ENCODE data around the gene ATG16L2.

The ATG16L2 gene

DNA sequence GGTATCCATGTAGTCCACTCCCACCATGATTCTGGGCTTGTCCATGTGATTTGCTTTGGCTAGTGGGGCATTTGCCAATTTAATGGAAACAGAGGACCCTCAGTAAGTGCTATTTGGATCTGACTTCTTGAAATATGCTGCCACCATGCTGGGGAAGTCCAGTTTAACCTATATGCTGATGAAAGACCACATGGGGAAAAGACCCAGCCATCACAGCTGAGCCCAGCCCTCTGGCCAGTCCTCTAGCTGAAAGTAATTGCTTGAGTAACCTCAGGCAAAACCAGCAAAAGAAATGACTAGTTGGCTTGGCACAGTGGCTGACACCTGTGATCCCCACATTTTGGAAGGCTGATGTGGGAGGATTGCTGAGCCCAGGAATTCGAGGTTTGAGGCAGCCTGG is 61.5 kb downstream of the ATG16L2 start:
- Histone ChIP-seq H2AFZ (ENCODE audit: low read length) (no peak overlapping the region), H3K27ac (ENCODE audit: low read depth, low read length, poor library complexity, severe bottlenecking) (no peak overlapping the region), H3K36me3 (ENCODE audit: insufficient read depth, low read length) (peaks cover 54% of the 10 kb centered on the region), H3F3A (ENCODE audit: insufficient read depth, low read length) (no peaks in the 10 kb centered on the region), H3K9me2 (ENCODE audit: low read depth, low read length) (no peaks in the 10 kb centered on the region), H3K4me1 (ENCODE audit: insufficient read depth, low read length, severe bottlenecking) (no peaks in the 10 kb centered on the region), H4K20me1 (ENCODE audit: insufficient read depth, low read length) (no peaks in the 10 kb centered on the region), H3K79me2 (ENCODE audit: insufficient read depth, low read length) (no peaks in the 10 kb centered on the region), H3K4me3 (ENCODE audit: low read depth, low read length, poor library complexity, severe bottlenecking) (no peak overlapping the region), H3K4me2 (ENCODE audit: low read length) (no peak overlapping the region), H3K9ac (ENCODE audit: low read length) (no peak overlapping the region), H3K9me3 (ENCODE audit: low read length) (no peaks in the 10 kb centered on the region), H3K27me3 (ENCODE audit: insufficient read depth, low read length) (no peaks in the 10 kb centered on the region)
- TF ChIP-seq, protein P1, sequence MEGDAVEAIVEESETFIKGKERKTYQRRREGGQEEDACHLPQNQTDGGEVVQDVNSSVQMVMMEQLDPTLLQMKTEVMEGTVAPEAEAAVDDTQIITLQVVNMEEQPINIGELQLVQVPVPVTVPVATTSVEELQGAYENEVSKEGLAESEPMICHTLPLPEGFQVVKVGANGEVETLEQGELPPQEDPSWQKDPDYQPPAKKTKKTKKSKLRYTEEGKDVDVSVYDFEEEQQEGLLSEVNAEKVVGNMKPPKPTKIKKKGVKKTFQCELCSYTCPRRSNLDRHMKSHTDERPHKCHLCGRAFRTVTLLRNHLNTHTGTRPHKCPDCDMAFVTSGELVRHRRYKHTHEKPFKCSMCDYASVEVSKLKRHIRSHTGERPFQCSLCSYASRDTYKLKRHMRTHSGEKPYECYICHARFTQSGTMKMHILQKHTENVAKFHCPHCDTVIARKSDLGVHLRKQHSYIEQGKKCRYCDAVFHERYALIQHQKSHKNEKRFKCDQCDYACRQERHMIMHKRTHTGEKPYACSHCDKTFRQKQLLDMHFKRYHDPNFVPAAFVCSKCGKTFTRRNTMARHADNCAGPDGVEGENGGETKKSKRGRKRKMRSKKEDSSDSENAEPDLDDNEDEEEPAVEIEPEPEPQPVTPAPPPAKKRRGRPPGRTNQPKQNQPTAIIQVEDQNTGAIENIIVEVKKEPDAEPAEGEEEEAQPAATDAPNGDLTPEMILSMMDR (IDR thresholded peaks at IDR 0.05; ENCODE audit: low read length) = no peak
- TF ChIP-seq EZH2 (IDR thresholded peaks at IDR 0.05; ENCODE audit: borderline replicate concordance, low read length) = no peak

DNA sequence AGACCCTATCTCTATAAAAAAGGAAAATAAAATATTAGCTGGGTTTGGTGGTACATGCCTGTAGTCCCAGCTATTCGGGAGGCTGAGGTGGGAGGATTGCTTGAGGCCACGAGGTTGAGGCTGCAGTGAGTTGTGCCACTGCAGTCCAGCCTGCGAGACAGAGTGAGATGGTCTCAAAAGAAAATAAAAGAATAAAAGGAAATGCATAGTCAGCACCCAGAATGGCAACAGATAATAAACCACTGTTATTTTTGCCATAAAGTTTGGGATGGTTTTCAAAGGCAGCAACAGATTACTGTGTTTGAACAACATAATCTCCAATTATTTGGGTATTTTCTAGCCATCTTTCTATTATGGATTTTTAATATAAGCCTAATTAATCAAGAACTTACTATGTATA is 61.9 kb downstream of the ATG16L2 start:
- H3K4me3 ChIP-seq (ENCODE audit: low read depth, low read length, poor library complexity, severe bottlenecking) = no peak overlapping the region
- no peak overlapping the region for H3K4me2 ChIP-seq (ENCODE audit: low read length)
- H3K27ac ChIP-seq (ENCODE audit: low read depth, low read length, poor library complexity, severe bottlenecking) = no peak overlapping the region
- H3K9me2 ChIP-seq (ENCODE audit: low read depth, low read length) = no peaks in the 10 kb centered on the region
- no peak overlapping the region for H3K9ac ChIP-seq (ENCODE audit: low read length)
- H3F3A ChIP-seq (ENCODE audit: insufficient read depth, low read length) = no peaks in the 10 kb centered on the region
- no peaks in the 10 kb centered on the region for H3K27me3 ChIP-seq (ENCODE audit: insufficient read depth, low read length)
- H3K79me2 ChIP-seq (ENCODE audit: insufficient read depth, low read length) = no peaks in the 10 kb centered on the region
- peaks cover 56% of the 10 kb centered on the region for H3K36me3 ChIP-seq (ENCODE audit: insufficient read depth, low read length)
- H4K20me1 ChIP-seq (ENCODE audit: insufficient read depth, low read length) = no peaks in the 10 kb centered on the region
- TF ChIP-seq, protein P1 (IDR thresholded peaks at IDR 0.05; ENCODE audit: low read length) = no peak
- TF ChIP-seq EZH2 (IDR thresholded peaks at IDR 0.05; ENCODE audit: borderline replicate concordance, low read length) = no peak
- no peaks in the 10 kb centered on the region for H3K4me1 ChIP-seq (ENCODE audit: insufficient read depth, low read length, severe bottlenecking)
- H2AFZ ChIP-seq (ENCODE audit: low read length) = no peak overlapping the region
- no peaks in the 10 kb centered on the region for H3K9me3 ChIP-seq (ENCODE audit: low read length)

All from OCI-LY1 (cell line).